Thyroid gland (tissue), 4 donors: Measurements from ENCODE around the gene SPDYE16.
"Not testable (repeated sequence)": the region's sequence is repeated elsewhere in the genome, so short reads cannot be mapped to it uniquely, and the experiment has no call there.

Source experiments
- POLR2A ChIP-seq, 2 donors: fragments of 450-650 bp; IDR thresholded peaks; one replicate each; pipeline ENCODE4 v1.6.1; 2017; ENCODE audit warnings: antibody characterized with exemption in 2 of 2, mild to moderate bottlenecking in 2 of 2, moderate library complexity in 1 of 2
- TF ChIP-seq, protein P1 (sequence below), 6 experiments: fragments of 200-600 bp in 3 of 6; fragments of 450-650 bp in 3 of 6; sonication (generic) in 3 of 6; IDR thresholded peaks; one replicate each; pipeline ENCODE4 v1.5.1; 2016 to 2019; ENCODE audit warnings: antibody characterized with exemption in 6 of 6, mild to moderate bottlenecking in 2 of 6, inconsistent platforms in 1 of 6, moderate library complexity in 1 of 6

DNA sequence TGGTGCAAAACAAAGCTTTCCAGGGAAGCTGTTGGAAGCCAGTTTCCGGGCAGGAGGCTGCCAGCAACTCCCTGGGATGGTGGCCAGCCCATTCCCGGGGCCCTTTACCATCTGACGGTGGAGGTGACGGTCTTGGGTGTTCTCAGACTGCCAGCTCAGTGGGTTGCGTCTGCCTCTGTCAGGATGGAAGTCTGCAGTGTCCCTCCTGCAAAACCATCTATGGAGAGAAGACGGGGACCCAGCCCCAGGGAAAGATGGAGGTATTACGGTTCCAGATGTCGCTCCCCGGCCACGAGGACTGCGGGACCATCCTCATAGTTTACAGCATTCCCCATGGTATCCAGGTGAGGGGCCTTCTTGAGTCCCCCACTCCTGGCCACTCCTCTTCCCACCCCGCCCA lies 39.9 kb downstream of the SPDYE16 start:
- TF ChIP-seq, protein P1, sequence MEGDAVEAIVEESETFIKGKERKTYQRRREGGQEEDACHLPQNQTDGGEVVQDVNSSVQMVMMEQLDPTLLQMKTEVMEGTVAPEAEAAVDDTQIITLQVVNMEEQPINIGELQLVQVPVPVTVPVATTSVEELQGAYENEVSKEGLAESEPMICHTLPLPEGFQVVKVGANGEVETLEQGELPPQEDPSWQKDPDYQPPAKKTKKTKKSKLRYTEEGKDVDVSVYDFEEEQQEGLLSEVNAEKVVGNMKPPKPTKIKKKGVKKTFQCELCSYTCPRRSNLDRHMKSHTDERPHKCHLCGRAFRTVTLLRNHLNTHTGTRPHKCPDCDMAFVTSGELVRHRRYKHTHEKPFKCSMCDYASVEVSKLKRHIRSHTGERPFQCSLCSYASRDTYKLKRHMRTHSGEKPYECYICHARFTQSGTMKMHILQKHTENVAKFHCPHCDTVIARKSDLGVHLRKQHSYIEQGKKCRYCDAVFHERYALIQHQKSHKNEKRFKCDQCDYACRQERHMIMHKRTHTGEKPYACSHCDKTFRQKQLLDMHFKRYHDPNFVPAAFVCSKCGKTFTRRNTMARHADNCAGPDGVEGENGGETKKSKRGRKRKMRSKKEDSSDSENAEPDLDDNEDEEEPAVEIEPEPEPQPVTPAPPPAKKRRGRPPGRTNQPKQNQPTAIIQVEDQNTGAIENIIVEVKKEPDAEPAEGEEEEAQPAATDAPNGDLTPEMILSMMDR (IDR thresholded peaks at IDR 0.05) = not testable (repeated sequence)
- not testable (repeated sequence) for TF ChIP-seq POLR2A (IDR thresholded peaks at IDR 0.05)
